GM21447 (cell line): ENCODE data around the gene TRPV3.
"Not testable (repeated sequence)": the region's sequence is repeated elsewhere in the genome, so short reads cannot be mapped to it uniquely, and the experiment has no call there.

Experiments used
- ATAC-seq: cut with Tn5 transposase; IDR thresholded peaks from one replicate; pipeline ENCODE4 v1.9.1; 2021; ENCODE audit not compliant: unreplicated experiment

The TRPV3 gene

GRCh38 chr17:3574231-3574630 is 16.6 kb upstream of the TRPV3 start:
- ATAC-seq = no peak

GRCh38 chr17:3573246-3574100 is 15.9 kb upstream of the TRPV3 start:
- no peak for ATAC-seq

DNA sequence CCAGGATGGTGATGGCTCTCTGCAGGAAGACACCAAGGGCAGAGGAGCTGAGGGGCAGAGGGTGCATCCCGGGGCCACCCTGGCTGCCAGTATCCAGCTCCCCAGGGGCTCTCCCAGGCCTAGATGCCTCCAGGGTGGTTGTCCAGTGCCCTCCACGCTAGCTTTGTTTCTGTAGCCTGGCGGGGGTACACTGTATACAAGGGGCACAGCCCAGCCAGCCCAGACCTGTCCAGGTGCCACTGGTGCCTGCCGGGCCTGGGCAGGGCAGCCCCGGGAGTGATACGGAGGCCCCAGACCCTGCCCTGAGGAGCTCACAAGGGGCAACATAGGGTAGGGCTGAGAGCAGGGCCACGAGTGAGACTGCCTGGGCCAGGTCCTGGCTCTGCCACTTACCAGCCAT is 14.6 kb upstream of the TRPV3 start:
- no peak for ATAC-seq

DNA sequence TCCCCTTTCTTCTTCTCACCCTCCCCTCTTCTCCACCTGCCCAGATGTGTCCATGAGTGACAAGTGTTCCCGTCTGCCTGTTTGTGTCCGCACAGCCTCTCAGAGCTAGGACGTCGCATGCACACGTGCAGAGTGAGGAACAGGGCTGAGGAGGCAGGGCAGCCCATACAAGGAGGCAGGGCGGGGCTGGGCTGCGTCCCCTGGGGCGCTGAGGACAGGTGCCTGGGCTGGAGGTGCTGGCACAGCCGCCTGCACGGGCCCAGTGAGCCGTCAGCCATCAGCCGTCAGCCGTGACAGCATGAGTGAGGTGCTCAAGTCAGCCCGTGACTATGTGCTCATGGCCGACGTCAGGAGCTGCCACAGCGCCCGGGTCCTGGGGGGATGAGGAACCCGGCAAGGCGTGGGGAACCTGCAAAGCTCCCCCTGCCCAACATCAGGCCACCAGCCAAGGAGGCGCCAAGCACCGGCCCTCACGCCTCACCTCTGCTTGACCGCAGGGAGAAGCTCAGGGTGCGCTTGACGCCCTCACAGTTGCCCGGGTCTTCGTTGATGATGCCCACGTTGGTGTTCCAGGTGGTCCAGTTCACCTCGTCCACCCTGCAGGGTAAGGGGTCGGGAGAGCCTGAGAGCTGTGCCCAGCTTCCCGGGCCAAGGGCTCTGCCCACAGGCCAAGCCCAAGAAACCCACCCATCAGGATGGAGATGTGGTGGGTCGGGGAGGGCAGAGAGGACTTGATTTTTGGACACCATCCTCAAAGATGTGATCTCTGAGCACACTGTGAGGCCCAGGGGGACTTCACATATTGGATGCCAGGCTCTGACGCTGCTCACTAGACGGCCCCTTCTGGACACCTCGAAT is 13.7 kb upstream of the TRPV3 start:
- no peak for ATAC-seq

GRCh38 chr17:3569534-3570137 is 12.0 kb upstream of the TRPV3 start:
- ATAC-seq = no peak

DNA sequence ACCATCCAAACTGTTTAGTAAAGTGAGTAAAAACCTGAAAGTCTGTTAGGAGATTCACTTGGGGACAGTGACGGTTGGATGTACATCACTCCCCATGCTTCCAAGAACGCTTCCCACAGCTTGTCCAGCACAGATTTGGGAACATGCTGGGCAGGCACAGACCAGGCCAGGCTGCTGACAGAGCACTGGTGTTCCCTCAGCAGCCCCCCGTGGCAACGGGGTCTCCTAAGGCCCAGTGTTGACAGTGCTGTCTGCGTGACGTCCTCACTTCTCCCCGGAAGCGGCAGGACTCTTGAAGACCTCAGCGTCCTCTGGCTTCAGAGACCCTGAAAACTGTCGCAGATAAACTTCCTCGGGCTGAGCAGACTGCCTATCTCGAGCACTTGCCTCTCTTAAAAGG is 8.9 kb upstream of the TRPV3 start:
- ATAC-seq = no peak

DNA sequence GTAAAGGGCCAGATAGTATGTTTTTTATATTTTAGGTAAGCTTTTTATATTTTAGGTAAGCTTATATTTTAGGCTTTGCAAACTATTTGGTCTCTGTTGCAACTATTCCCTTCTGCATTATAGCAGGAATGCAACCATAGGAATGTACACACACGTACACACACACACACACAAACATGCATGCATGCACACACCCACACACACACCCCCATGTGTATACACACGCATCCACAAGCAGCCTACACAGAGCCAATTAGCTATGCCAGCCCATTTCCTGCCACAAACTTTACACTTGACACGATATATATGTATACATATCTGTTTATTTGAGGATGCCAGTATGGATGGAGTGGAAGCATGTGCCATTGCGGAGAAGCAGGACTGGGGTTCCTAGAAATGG is 7.5 kb upstream of the TRPV3 start:
- no peak for ATAC-seq

GRCh38 chr17:3564241-3564640 is 6.6 kb upstream of the TRPV3 start:
- not testable (repeated sequence) for ATAC-seq

- no peak for ATAC-seq
Measured at GRCh38 chr17:3559270-3559645, 1.6 kb upstream of the TRPV3 start.

DNA sequence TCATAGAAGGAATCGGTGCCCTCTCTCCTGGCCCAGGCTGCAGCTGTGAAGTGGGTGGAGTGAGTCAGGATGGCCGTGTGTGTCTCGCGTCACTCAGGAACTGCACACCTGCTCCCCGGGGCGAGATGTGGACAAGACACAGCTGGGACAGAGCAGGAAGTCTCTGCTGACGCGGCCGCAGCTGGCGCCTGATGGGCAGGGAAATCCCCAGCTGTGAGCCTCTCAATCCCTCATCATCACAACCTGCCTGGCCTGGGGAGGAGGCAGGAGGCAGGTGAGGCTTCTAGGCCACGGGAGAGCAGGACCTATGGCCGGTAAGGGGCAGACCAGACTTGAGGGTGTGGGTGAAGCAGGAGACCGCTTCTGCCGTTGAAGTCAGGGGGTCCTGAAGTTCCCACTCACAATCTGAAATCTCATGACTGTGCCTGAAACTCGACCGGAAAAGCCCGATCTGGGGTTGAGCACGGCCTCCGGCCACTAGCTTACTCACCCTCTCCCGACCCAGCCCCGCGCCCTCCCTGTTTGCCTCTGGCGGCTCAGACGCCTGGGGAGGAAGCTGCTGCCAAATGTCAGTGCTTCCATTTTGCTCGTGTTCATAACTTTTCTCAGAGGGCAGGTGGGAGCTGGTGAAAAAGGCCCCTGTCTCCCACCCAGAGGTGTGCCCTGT is 1.1 kb upstream of the TRPV3 start:
- ATAC-seq = peak; percentile 73

DNA sequence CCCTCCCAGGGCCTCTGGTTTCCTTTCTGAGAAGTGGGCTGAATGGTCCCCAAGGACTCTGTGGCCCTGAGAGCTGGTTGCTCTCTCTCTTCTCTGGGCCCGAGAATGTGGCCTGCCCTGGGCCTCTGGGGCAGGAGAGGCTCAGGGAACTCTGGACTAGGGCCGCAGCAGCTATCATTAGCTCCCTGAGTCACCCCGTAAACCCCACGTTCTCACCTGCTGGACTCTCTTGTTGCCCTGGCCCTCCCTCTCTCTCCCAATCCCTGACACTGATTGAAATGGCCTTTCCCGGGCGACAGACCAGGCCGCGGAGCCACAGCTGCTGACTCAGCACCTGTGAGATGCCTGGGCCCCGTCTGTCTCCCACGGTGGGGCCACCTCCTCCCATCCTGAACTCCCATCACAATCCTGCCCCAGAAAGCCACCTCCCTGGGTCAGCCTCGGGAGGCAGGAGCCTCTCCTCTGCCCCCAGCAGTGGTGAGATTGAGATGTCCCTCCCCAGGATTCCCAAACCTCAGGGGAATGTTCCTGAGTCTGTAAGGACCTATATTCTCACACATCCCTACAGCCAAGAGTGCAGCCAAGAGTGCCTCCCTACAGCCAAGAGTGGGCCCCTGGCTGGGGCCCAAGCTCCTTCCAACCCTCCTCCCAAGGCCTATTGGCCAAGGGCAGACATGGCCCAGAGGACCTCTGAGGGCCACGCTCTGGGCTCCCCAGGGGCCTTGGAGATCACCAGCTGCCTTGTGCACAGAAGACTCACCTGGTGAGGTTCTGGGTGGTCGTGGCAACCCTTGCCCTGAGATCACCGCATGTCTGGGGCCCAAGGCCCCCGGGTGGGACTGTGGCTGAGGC is 470 bp downstream of the TRPV3 start:
- ATAC-seq = no peak

DNA sequence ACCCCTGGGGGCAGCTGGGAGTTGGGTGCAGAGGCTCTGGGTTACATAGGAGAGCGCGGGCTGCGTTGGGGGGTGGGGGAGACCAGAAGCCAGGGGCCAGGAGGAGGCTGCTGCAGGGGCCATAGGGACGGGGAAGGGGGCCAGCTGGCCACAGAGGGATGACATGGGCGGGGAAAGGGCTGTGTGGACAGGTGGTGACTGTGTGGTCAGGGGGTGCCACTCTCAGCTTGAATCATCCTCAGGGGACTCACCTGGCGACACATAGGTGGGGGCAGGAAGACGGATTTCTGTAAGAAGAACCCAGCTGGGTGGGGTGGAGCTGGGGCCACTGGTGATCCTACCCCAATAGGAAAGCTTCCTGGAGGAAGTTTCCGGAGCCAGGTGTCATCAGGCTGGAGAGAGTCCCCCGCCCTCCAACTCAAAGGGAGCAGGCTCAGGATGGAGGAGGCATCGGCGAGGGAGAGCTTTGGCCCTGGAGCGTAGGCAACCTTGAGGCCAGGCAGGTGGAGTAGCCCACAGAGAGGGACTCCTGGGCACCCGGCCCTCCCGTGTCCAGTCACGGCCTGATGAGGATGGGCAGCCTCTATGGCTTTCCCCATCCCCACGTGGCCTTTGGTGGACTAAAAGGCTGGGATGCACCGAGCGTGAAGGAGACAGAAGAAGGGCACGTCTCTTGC is 1.2 kb downstream of the TRPV3 start:
- ATAC-seq = no peak

DNA sequence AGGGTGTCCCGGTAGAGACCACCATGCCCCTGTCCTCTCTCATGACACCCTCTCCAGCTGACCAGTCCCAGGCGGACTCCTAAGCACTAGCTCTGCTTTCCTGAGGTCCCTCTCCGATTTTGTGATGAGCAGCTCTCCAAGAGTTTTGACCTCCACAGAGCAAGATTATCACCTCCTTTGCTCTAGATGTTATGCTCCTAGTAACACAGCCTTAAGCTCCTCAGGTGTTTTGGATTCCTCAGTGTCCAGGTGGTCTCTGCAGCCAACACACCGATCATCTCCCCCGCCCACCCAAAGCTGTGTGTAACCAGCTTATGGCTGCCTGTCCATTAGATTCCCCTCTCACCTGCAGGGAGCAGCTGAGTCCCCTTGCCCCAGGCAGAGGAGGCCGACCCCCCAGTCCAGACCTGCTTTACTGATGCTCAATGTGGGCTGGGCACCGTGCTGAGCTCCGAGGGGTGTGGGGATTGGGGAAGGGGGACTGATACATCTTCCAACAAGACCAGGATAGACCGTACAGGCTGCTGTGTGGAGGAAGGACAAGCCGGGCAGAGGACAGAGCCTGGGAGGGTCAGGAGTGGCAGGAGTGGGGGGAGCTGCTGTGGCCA is 2.3 kb downstream of the TRPV3 start:
- no peak for ATAC-seq

DNA sequence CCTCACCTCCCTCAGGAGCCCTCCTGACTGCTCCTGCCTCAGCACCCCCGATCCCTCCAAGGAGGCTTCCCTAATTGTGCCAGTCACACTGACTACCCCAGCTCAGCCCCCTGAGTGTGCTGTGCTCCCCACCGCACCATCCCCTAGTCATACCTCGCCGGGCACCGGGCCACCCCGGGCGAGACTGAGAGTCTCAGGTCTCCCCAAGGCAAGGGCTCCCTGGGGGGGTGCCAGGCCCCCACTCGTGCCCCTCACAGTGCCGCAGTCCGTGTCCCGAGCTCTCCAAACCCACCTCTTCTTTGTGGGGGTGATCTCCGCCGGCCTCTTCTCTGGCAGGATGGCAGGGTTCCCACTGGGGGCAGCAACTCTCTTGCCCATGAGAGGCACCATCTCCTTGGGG is 3.2 kb downstream of the TRPV3 start:
- ATAC-seq = no peak

GRCh38 chr17:3553419-3554401 is 3.9 kb downstream of the TRPV3 start:
- ATAC-seq = no peak

- ATAC-seq = no peak
Measured at GRCh38 chr17:3552916-3553315, 4.7 kb downstream of the TRPV3 start.

DNA sequence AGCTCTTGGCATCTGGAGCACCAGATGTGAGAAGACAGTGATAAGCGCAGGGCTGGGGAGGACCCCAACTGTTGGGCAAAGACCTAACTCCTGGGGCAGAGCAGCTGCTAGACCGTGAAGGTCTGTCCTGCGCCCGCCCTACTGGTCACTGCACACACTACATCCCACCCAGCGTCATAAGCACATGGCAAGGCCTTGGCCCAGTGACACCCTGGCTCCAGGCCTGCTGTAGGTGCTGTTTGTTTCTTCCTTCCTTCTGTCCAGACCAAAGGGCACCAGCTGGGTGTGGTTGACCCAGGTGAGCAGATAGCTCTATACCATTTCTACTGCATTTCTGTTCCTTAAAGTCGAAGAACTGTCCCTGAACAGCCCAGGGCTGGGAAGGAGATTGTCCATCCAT is 6.4 kb downstream of the TRPV3 start:
- no peak for ATAC-seq

DNA sequence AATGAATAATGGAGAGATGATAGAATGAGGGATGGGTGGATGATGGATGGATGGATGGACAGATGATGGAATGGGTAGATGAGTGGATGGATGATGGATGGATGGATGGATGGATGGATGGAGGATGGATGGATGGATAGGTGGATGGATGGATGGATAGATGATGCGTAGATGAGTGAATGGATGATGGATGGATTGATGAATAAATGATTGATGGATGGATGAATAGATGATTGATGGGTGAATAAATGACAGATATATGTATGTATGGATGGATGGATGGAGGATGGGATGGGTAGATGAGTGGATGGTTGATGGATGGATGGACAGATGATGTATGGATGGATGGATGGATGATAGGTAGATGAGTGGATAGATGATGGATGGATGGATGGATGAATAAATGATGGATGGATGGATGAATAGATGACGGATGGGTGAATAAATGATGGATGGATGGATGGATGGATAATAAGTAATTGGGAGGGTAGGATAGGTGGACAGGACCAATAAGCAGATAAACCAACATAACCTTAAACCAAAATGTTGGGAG is 7.9 kb downstream of the TRPV3 start:
- no peak for ATAC-seq
